Measurements from ENCODE around the gene CDKN3.
"Not testable (repeated sequence)": the region's sequence is repeated elsewhere in the genome, so short reads cannot be mapped to it uniquely, and the experiment has no call there.

CDKN3 gene

DNA sequence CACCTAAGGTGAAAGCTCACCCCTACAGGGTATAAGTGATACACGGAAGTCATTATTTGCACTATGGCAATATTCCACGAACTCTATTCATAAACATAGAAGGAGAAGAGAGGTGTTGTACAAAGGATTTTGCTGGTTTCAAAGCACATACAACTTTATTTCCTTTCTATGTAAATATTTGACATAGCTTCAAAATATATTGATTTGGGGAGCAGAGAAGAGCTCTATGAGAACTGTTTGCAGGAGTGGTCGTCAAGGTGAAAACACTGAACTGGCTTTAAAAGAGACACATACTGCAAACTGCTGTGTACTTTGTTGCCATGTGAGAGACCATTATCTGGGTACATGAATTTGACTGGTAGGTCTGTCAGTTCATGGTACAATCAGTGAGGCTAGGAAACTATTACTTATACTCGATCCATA, 27.7 kb downstream of the CDKN3 start:
- no peak for DNase-seq (ENCODE audit: low read depth, low spot score)

- no peak for DNase-seq (ENCODE audit: low read depth, low spot score)
Observed at GRCh38 chr14:54425068-54425467, 28.3 kb downstream of the CDKN3 start.

- DNase-seq (ENCODE audit: low read depth, low spot score) = no peak
Observed at GRCh38 chr14:54425537-54426274, 28.9 kb downstream of the CDKN3 start.

DNA sequence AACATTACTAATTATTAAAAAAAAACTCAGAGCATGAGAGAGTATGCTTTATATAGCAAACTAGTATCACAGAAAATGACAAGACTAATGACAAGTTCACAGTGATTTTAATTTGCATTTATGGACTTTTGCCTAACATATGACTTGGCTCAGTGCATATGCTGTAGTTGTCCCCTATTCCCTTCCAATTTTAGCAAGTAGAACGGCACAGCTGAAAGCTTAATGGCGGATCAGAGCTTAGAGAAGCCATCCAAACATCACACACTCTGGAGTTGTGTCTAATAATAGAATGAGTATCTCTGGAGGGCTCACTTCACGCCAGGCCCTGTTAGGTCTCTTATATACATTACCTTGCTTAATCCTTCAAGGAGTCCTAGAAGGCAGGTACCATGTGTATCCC, 31.1 kb downstream of the CDKN3 start:
- DNase-seq (ENCODE audit: low read depth, low spot score) = no peak

DNA sequence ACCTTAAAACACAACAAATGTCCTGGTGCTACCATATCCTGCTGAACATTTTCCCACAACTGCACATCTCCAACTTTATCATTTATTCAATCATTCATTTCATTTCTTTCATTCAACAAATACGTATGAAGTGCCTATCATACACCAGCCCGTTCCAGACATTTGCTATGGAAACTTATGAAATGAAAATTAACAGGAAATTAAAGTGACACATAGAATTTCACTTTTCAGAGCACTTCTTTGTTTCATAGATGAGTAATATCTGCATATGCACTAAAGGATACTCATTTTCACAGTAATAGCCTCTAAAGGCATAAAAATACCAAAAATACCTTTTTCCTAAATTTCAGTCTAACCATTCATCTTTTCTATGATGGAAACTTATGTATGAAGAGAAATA, 31.7 kb downstream of the CDKN3 start:
- no peak for DNase-seq (ENCODE audit: low read depth, low spot score)

- no peak for DNase-seq (ENCODE audit: low read depth, low spot score)
Observed at GRCh38 chr14:54435500-54435981, 38.7 kb downstream of the CDKN3 start.

DNA sequence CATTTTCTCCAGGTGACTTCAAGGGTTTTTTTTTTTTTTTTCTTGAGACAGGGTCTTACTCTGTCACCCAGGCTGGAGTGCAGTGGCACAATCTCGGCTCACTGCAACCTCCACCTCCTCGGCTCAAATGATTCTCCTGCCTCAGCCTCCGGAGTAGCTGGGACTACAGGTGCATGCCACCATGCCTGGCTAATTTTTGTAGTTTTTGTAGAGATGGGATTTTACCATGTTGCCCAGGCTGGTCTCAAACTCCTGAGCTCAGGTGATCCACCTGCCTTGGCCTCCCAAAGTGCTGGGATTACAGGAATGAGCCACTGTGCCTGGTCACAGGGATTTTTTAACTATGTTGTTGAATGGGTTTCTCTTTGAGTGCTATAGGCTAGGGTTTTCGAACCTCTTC, 41.1 kb downstream of the CDKN3 start:
- not testable (repeated sequence) for DNase-seq (ENCODE audit: low read depth, low spot score)

DNA sequence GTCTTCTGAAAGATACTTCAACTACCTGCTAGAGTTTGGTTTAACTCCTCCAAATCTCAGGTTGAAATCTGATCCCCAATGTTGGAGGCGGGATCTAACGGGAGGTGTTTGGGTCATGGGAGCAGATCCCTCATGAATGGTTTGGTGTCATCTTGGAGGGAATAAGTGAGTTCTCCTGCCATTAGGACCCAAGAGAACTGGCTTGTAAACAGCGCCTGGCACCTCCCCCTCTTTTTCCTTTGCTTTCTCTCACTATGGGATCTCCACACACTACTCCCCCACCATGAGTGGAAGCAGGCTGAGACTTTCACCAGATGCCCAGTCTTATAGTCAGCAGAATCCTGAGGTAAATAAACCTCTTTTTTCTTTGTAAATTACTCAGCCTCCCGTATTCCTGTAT, 41.9 kb downstream of the CDKN3 start:
- DNase-seq (ENCODE audit: low read depth, low spot score) = no peak

- DNase-seq (ENCODE audit: low read depth, low spot score) = no peak
Observed at GRCh38 chr14:54440037-54440436, 43.2 kb downstream of the CDKN3 start.

DNA sequence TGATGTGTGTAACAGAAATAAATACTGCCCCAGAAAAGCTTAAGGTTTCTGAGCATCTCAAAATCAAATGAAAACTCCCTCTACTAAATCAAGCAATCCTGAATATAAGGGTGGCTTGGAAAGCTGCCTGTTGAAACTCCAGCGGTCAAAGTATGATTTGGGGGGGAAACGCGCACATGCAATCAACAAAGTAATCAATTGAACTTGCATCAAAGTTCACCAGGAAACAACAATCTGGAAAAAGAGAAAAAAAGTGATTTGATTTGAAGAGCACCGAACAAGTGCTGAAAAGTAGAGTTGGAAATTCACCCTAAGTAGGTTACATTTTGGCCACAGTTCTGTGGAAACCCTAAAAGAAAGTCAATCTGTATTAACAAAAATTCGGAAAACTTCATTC, 43.7 kb downstream of the CDKN3 start:
- DNase-seq (ENCODE audit: low read depth, low spot score) = no peak

DNA sequence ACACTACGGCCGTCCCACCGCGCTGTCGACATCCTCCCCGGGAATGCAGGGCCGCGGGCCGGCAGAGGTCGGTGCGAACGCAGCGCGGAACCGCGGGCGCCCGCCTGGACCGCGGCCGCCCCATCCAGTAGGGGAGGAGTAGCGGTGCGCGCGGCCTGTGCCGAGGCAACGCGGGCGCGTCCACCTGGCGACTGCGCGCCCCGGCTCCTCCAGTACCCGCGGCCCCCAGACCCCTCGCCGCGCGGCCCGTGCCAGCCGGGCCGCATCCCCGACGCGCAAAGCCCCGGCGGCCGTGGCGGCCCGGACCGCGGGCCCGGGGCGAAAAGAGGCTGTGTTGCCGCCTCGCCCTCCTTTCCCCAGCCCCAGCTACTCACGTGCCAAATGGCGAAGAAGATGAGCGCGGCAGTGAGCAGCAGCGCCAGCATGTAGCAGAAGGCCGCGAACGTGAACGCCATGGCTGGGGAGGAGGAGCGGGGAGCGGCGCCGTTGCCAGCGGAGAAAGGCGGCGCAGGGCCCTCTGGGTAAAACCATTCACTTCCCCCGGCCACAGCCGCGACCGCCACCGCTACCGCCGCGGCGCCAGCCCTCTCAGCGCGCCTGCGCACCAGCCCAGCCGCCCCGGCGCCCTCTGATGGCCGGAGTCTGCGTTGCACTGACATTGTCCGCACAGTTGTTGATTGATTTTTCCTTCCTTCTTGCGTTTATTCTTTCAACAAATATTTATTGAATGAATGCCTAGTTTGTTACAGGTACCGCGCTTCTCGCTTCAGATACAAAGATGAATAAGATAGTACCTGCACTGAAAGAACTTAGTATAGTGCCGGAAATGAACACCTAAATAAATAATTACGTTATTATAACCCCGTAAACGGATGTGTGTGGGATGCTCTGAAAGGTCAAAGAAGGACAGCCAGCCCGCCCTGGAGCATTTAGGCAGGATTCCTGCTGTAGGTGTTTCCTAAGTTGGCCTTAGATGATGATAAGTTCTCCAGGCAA, 44.4 kb downstream of the CDKN3 start, which contains the start of gene CNIH1:
CNIH1 (minus strand) TSS at position 502 of the 996 bp plus-strand sequence; CDS start at position 455, 47 bp downstream.
- DNase-seq (ENCODE audit: low read depth, low spot score) = peak; percentile 78

- DNase-seq (ENCODE audit: low read depth, low spot score) = not testable (repeated sequence)
Observed at GRCh38 chr14:54442961-54443360, 46.2 kb downstream of the CDKN3 start.

DNA sequence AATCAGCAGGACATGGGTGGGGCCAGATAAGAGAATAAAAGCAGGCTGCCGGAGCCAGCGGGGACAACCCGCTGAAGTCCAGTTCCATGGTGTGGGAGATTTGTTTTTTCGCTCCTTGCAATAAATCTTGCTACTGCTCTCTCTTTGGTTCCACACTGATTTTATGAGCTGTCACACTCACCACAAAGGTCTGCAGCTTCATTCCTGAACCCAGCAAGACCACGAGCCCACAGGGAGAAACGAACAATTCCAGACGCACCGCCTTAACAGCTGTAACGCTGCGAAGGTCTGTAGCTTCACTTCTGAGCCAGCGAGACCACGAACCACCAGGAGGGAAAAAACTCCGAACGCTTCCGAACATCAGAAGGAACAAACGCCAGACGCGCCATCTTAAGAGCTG, 47.2 kb downstream of the CDKN3 start:
- DNase-seq (ENCODE audit: low read depth, low spot score) = no peak

DNA sequence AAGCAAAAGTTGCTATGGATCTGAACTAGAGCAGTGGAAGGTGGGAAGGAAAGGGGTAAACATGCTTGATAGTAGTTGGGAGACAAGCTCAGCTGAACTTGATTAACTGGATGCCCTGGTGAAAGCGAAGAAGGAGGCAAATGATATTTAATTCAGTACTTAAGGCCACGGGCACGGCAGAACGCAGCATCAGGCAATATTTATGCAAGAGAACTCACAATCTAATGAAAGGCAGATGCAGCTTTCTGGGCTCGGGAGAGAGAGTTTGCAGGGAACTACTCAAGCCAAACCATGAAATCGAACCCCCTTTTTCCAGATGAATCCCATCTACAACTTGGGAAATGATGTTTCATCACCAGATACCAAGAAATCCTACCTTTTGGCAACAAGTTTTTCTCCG, 47.9 kb downstream of the CDKN3 start:
- DNase-seq (ENCODE audit: low read depth, low spot score) = no peak

DNA sequence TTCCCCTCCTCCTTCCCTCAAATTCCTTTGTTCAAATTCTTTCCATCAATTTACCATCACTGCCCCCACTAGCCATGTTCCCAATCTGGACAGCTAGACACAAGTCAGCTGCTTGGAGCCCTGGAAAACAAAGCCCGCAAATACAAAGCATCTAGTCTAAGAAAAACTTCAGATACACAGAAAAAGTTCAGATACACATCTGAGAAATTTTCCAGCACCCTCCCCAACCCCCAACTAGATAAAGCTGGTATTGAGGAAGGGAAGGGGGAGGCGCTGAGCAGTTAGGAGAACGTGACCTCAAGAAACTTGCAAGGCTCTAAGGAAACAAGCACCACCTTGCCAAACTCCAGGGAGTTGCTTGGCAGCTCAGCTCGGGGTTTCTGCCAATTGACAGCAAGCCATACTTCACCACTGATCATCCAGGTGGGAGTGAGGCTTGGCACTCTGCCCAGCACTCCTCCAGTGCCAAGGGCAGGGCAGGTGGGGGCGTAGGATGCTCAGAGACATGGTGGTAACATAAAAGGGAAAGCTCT, 49.4 kb downstream of the CDKN3 start:
- no peak for DNase-seq (ENCODE audit: low read depth, low spot score)

DNA sequence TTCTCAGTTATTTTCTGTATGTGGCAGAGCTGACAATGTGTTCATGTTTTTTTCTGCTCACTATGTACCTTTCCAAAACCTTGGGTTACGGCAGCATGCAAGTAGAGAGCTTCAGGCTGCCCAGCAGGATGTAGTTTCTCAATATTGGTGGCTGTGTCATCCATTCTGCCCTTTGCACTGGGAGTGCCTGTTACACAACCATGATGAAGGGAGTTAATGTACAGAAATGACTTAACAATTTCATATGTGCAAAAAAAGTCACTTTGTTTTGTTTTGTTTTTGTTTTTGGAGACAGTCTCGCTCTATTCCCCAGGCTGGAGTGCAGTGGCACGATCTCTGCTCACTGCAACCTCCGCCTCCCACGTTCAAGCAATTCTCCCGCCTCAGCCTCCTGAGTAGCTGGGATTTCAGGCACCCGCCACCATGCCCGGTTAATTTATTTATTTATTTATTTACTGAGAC, 50.5 kb downstream of the CDKN3 start:
- no peak for DNase-seq (ENCODE audit: low read depth, low spot score)

DNA sequence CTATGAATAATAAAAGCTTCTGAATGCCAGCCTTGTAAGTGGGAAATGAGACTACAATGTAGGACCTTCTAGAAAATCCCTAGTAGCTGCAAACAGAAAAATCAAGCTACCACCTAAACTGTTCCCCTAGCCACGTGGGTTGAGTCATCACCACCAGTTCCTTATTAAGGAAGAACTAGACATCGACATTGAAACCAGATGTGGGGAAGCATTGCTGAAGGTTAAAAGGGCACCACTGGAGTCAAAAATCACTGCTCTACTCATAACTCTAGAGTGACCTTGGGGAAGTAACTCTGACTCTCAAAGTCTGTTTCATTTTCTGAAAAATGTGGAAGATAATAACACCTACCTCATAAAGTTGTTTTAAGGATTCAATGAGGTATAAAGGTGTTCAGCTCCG, 53.7 kb downstream of the CDKN3 start:
- DNase-seq (ENCODE audit: low read depth, low spot score) = no peak

DNA sequence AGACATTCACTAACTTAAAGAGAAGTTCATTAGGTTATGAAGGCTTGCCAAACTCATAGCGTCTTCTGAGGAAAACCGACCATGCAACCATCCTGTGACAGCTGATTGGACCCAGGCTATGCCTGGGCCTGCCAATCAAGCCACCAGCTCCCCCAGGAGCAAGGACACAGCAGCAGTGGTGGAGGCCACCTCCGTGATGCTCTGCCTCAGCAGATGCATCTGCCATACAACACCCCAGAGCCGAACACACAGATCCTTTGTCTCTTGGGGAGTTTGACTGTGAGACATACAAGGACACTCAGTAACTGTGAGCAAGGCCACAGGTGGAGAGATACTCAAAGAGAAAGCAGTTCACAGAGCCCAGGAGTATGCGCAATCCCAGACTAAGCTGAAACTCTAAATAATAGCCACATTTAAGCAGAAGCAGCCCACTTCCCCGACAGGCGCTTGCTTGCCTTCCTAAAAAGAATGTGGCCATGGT, 54.4 kb downstream of the CDKN3 start:
- DNase-seq (ENCODE audit: low read depth, low spot score) = no peak

DNA sequence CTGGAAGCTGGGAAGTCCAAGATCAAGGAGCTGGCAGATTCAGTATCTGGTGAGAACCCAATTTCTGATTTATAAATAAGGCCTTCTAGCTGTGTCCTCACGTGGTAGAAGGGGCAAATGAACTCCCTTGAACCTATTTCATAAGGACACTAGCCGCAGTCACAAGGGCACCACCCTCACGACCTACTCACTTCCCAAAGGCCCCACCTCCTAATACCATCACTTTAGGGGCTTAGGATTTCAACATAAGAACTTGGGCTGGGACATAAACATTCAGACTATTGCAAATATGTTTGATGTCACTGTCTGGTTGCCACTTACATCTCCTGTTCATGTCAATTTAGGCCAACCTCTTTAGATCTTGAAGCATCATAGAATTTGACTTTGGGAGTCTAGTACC, 55.2 kb downstream of the CDKN3 start:
- DNase-seq (ENCODE audit: low read depth, low spot score) = no peak

DNA sequence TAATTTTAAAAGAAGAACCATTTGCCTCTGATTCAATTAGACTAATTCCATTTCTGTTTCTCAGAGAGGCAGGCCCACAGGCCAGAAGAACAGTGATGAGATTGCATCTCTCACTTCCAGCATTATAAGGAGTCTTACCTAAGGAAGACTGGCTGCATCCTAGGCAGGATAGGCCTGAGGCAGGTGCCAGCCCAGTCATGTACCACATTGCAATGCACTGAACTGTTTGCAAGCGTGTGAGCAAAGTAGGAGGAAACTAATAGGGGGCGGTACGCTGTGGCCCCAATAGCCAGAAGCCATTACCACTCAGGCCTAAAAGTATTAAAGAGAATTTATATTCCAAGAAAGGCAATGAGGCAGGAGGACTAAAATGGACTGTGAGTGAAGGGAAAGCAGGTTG, 56.4 kb downstream of the CDKN3 start:
- no peak for DNase-seq (ENCODE audit: low read depth, low spot score)

- DNase-seq (ENCODE audit: low read depth, low spot score) = not testable (repeated sequence)
Observed at GRCh38 chr14:54453990-54454389, 57.2 kb downstream of the CDKN3 start.

DNA sequence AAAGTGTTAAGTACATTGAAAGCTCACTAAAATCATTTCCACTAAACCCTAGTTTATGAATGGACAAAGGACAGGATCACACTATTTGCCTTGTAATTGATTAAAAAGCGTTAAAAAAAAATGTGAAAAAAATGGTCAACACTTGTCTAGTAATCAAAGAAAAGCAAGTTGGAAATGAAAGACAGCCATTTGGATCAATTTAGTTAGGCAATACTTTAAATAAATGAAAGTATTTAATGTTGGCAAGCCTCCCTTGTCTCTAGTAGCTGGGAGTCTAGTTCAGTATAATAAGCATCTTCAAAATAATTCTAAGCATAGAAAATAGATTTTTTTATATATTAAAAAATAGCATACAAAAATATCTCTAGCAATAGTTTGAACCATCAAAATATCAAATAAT, 58.6 kb downstream of the CDKN3 start:
- DNase-seq (ENCODE audit: low read depth, low spot score) = no peak
